ENCODE measurements around the gene SI. TPM values are rescaled to one million over a fixed set of nuclear protein-coding genes. Genes with fewer than 3 reads are reported as not detected.

SI gene
- total RNA-seq, 3 donors from 2014 or later, result not detected

GRCh38 chr3:165075695-165076094, 2.6 kb downstream of the SI start:
- intact Hi-C loops (cut with DNase I; ENCODE audit: low total_unique reads), result no loop called here
- no peaks in the 10 kb centered on the region for H3K4me1 ChIP-seq
- H3K36me3 ChIP-seq, result no peaks in the 10 kb centered on the region
- H3K4me3 ChIP-seq, result no peak overlapping the region
- TF ChIP-seq CTCF (IDR thresholded peaks at IDR 0.05) (no peak), POLR2A (IDR thresholded peaks at IDR 0.05) (no peak), POLR2AphosphoS5 (IDR thresholded peaks at IDR 0.05) (no peak)
- H3K27me3 ChIP-seq, result no peaks in the 10 kb centered on the region
- DNase-seq (ENCODE audit: low spot score in 2 of 2), result no peak
- H3K9me3 ChIP-seq, result no peaks in the 10 kb centered on the region
- H3K27ac ChIP-seq, result no peak overlapping the region

DNA sequence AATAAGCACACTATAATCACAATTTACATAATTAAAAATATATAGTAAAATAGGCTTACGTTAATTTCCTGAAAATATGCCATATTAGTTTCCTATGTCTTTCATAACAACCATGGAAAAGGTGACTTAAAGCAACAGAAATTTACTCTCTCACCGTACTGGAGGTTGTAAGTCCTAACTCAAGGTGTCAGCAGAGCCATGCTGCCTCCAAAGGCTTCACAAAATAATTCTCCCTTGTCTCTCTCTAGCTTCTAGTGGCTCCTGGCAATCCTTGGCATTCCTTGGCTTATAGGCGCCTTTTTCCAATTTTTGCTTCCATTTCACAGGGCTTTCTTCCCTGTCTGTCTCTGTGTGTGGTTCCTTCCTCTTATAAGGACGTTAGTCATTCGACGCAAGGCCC, 7.6 kb downstream of the SI start:
- Histone ChIP-seq H3K27ac (no peak overlapping the region), H3K36me3 (no peaks in the 10 kb centered on the region), H3K4me3 (no peak overlapping the region), H3K27me3 (no peaks in the 10 kb centered on the region), H3K9me3 (no peaks in the 10 kb centered on the region), H3K4me1 (no peaks in the 10 kb centered on the region)
- intact Hi-C loops (cut with DNase I; ENCODE audit: low total_unique reads), result no loop called here
- no peak for DNase-seq (ENCODE audit: low spot score in 2 of 2)
- TF ChIP-seq CTCF (IDR thresholded peaks at IDR 0.05) (no peak), POLR2A (IDR thresholded peaks at IDR 0.05) (no peak), POLR2AphosphoS5 (IDR thresholded peaks at IDR 0.05) (no peak)

GRCh38 chr3:165056510-165056909, 21.8 kb downstream of the SI start:
- intact Hi-C loops (cut with DNase I; ENCODE audit: low total_unique reads), result no loop called here

DNA sequence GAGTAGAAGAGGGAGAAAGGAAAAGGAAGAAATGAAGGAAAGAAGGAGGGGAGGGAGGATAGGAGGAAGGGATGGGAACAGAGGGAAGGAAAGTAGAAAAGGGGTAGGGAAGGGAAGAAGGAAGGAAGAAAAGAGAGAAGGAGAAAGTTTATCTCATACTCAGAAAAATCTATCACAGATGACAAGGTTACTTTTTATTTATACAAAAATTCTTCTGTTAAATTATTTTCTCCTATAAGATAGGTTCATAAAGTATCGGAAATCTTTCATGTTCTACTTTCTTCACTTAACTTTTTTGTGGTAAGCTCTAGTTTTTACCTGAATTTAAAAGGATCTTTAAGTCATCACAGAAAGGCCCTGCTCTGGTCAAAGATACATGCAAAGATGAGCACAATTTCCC, 38.1 kb downstream of the SI start:
- Histone ChIP-seq H3K4me3 (no peak overlapping the region), H3K27ac (no peak overlapping the region), H3K27me3 (no peaks in the 10 kb centered on the region), H3K9me3 (no peaks in the 10 kb centered on the region), H3K4me1 (no peaks in the 10 kb centered on the region), H3K36me3 (no peaks in the 10 kb centered on the region)
- DNase-seq (ENCODE audit: low spot score in 2 of 2), result no peak
- intact Hi-C loops (cut with DNase I; ENCODE audit: low total_unique reads), result no loop called here
- TF ChIP-seq CTCF (IDR thresholded peaks at IDR 0.05) (no peak), POLR2A (IDR thresholded peaks at IDR 0.05) (no peak), POLR2AphosphoS5 (IDR thresholded peaks at IDR 0.05) (no peak)

More at GRCh38 chr3:165056510-165056909, 21.8 kb downstream of the SI start:
- H3K36me3 ChIP-seq, result peaks cover 5% of the 10 kb centered on the region
- no peak for DNase-seq (ENCODE audit: low spot score in 2 of 2)
- H3K27me3 ChIP-seq, result no peaks in the 10 kb centered on the region
- no peak overlapping the region for H3K4me3 ChIP-seq
- no peaks in the 10 kb centered on the region for H3K9me3 ChIP-seq
- TF ChIP-seq POLR2AphosphoS5 (IDR thresholded peaks at IDR 0.05) (no peak), CTCF (IDR thresholded peaks at IDR 0.05) (no peak), POLR2A (IDR thresholded peaks at IDR 0.05) (no peak)
- no peaks in the 10 kb centered on the region for H3K4me1 ChIP-seq
- no peak overlapping the region for H3K27ac ChIP-seq

- Histone ChIP-seq H3K27ac (no peak overlapping the region), H3K36me3 (no peaks in the 10 kb centered on the region), H3K4me1 (no peaks in the 10 kb centered on the region), H3K9me3 (no peaks in the 10 kb centered on the region), H3K4me3 (no peak overlapping the region), H3K27me3 (no peaks in the 10 kb centered on the region)
- intact Hi-C loops (cut with DNase I; ENCODE audit: low total_unique reads), result loop anchor here (2.0 kb wide), 1 partner anchor 19 kb away; no protein-coding TSS in a partner anchor
- DNase-seq (ENCODE audit: low spot score in 2 of 2), result no peak
- TF ChIP-seq CTCF (IDR thresholded peaks at IDR 0.05), result no peak
- TF ChIP-seq POLR2AphosphoS5 (IDR thresholded peaks at IDR 0.05), result no peak
- no peak for TF ChIP-seq POLR2A (IDR thresholded peaks at IDR 0.05)
These were observed 66.7 kb downstream of the SI start for GRCh38 chr3:165011557-165011956.
